SKM-1 (cell line): ENCODE measurements around the gene TAF11L13.
"Not testable (repeated sequence)": the region's sequence is repeated elsewhere in the genome, so short reads cannot be mapped to it uniquely, and the experiment has no call there.

Source experiments
- DNase-seq: peaks from one replicate; lab custom pipeline; 2025; ENCODE audit not compliant: unreplicated experiment; lab: John Stamatoyannopoulos, UW

TAF11L13 gene

DNA sequence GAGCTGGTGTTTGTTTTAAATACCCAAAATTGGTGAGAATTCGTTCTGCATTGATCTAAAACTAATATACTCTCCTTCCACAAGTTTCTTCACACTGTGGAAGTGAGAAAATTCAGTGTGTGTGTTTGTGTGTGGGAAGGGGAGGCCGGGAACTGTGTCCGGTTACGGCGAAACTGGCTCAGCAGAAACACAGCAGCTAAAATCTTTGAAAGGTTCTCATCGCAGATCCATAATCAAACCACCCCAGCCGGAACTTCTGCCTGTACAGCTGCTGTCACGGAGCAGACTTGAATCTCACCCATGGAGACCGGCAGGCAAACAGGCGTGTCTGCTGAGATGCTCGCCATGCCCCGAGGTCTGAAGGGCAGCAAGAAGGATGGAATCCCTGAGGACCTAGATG, at the start of gene TAF11L13:
Gene TAF11L13 (plus strand): TSS at position 301 of the 400 bp plus-strand sequence.
- not testable (repeated sequence) for DNase-seq

GRCh38 chr5:17585658-17586057, 46.2 kb upstream of the TAF11L13 start, which contains the start of gene TAF11L7:
Gene TAF11L7, minus strand, starts transcription at chr5:17585758.
- not testable (repeated sequence) for DNase-seq

DNA sequence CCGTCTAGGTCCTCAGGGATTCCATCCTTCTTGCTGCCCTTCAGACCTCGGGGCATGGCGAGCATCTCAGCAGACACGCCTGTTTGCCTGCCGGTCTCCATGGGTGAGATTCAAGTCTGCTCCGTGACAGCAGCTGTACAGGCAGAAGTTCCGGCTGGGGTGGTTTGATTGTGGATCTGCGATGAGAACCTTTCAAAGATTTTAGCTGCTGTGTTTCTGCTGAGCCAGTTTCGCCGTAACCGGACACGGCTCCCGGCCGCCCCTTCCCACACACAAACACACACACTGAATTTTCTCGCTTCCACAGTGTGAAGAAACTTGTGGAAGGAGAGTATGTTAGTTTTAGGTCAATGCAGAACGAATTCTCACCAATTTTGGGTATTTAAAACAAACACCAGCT, 41.0 kb upstream of the TAF11L13 start, which contains the start of gene TAF11L8:
Gene TAF11L8 (minus strand): TSS at position 101 of the 400 bp plus-strand sequence.
- DNase-seq: not testable (repeated sequence)

DNA sequence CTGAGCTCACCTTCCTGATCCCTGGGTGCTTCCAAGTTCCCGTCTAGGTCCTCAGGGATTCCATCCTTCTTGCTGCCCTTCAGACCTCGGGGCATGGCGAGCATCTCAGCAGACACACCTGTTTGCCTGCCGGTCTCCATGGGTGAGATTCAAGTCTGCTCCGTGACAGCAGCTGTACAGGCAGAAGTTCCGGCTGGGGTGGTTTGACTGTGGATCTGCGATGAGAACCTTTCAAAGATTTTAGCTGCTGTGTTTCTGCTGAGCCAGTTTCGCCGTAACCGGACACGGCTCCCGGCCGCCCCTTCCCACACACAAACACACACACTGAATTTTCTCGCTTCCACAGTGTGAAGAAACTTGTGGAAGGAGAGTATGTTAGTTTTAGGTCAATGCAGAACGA, 37.6 kb upstream of the TAF11L13 start, which contains the start of gene TAF11L9:
Gene TAF11L9 (minus strand): TSS at position 140 of the 400 bp plus-strand sequence.
- DNase-seq: not testable (repeated sequence)

DNA sequence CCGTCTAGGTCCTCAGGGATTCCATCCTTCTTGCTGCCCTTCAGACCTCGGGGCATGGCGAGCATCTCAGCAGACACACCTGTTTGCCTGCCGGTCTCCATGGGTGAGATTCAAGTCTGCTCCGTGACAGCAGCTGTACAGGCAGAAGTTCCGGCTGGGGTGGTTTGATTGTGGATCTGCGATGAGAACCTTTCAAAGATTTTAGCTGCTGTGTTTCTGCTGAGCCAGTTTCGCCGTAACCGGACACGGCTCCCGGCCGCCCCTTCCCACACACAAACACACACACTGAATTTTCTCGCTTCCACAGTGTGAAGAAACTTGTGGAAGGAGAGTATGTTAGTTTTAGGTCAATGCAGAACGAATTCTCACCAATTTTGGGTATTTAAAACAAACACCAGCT, 34.2 kb upstream of the TAF11L13 start, which contains the start of gene TAF11L10:
Gene TAF11L10 (minus strand): TSS at position 101 of the 400 bp plus-strand sequence.
- DNase-seq: not testable (repeated sequence)

GRCh38 chr5:17603880-17604279, 28.0 kb upstream of the TAF11L13 start, which contains the start of gene TAF11L11:
Gene TAF11L11, plus strand, starts transcription at chr5:17604183.
- not testable (repeated sequence) for DNase-seq

- DNase-seq: no peak
These were observed 26.9 kb upstream of the TAF11L13 start for GRCh38 chr5:17604951-17605350.

- DNase-seq: not testable (repeated sequence)
These were observed 24.4 kb upstream of the TAF11L13 start for GRCh38 chr5:17607461-17607860.

DNA sequence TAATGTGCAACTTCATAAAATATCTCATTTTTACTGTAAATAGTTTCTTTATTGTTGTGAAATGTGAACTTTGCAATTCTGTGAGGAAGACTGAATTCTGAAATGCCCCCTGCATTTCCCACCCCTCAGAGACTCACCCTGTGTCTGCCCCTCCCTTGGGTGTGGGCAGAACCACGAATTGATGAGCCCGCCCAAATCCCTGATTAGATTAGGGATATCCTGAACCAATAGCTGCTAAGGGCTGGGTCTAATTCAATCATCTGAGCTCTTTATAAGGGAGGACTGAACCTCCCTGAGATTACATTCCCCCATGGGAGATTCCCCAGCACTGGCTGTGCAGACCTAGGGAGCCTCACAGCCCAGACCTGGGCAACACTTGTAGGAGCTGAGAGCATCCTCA, 21.8 kb upstream of the TAF11L13 start, which contains the start of gene TAF11L12:
Gene TAF11L12 (plus strand): TSS at position 301 of the 400 bp plus-strand sequence.
- not testable (repeated sequence) for DNase-seq

DNA sequence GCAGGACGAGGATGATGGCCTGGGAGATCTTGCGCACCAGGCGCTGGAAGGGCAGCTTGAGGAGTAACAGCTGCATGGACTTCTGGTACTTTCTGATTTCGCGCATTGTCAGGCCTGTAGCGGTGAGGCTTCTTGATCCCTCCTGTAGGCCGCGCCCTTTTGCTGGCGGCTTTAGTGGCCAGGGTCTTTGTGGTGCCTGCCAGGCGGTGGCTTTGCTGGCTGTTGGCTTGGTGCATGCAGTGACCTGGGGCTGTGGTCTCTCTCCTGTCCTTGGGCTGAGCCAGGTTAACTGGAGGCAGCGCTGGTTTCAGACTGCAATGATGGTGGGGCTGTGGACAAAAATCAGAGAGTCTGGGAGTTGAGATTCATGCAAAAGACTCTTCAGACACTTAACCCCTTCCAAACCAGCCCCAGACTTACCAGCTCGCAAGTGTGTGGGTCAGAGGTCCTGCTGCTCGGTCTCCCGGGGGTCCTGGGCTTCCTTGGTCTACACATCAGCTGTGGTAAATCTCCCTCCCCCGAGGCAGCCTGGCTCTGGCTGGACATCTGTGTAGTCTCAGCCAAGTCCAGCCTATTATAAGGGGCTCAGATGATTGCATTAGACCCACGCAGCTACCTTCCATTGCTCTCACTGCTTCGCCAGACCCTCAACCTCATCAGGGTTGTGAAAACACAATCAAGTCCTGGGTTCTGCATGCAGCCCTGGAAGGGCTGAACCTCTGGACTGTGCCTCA, 16.8 kb upstream of the TAF11L13 start:
- DNase-seq: no peak

DNA sequence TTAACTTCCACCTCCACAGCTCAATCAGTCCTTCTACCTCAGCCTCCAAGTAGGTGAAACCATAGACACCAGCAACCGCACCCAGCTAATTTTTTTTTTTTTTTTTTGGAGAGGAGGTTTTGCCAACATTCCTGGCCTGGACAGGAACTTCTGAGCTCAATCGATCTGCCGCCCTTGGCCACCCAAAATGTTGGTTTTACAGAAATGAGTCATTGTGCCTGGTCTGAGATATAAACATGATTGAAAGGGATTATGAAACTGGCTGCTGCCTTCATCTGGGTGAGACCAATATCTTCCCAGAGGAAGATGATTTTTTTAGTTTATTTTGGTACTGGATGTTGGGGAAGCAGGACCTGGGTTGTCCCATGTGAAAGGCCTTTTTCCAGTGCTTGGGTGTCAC, 12.5 kb upstream of the TAF11L13 start:
- no peak for DNase-seq

GRCh38 chr5:17620627-17621026, 11.3 kb upstream of the TAF11L13 start:
- no peak for DNase-seq

GRCh38 chr5:17625686-17626085, 6.2 kb upstream of the TAF11L13 start:
- DNase-seq: no peak

DNA sequence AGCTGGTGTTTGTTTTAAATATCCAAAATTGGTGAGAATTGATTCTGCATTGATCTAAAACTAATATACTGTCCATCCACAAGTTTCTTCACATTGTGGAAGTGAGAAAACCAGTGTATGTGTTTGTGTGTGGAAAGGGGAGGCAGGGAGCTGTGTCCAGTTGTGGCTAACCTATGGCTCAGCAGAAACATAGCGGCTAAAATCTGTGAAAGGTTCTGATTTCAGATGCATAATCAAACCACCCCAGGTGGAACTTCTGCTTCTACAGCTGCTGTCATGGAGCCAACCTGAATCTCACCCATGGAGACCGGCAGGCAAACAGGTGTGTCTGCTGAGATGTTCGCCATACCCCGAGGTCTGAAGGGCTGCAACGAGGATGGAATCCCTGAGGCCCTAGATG, 2.3 kb downstream of the TAF11L13 start, which contains the start of gene TAF11L14:
Gene TAF11L14 (plus strand): TSS at position 301 of the 400 bp plus-strand sequence.
- DNase-seq: no peak

DNA sequence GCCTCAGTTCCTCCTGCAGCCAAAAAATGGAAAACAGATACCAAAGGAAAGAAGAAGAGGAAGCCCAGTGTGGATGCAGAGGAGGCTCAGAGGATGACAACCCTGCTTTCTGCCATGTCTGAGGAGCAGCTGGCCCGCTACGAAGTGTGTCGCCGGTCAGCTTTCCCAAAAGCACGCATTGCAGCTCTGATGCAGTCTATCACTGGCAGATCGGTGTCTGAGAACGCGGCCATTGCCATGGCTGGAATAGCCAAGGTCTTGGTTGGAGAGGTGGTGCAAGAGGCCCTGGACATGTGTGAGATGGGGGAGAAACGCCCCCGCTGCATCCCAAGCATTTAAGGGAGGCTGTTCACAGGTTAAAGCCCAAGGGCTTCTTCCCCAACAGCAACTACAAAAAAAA, 17.3 kb downstream of the TAF11L13 start:
- not testable (repeated sequence) for DNase-seq

- DNase-seq: not testable (repeated sequence)
These were observed 23.4 kb downstream of the TAF11L13 start for GRCh38 chr5:17655201-17655759.

DNA sequence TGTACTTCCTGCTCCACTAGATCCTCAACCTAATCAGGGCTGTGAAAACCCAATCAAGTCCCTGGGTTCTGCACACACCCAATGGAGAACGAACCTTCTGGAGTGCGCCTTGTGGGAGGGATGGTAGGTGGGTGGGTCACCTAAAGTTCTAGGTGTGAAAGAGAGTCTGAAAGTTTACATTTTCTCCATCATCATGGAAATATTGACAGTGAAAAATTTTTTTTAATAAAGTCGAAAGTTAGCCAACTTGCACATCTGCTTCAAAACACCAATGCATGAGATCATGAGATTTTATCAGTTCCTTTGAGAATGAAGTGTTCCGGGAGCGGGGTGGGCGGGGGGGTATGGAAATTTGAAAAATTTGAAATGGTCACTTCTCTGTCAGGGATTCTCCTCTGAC, 24.0 kb downstream of the TAF11L13 start:
- no peak for DNase-seq

DNA sequence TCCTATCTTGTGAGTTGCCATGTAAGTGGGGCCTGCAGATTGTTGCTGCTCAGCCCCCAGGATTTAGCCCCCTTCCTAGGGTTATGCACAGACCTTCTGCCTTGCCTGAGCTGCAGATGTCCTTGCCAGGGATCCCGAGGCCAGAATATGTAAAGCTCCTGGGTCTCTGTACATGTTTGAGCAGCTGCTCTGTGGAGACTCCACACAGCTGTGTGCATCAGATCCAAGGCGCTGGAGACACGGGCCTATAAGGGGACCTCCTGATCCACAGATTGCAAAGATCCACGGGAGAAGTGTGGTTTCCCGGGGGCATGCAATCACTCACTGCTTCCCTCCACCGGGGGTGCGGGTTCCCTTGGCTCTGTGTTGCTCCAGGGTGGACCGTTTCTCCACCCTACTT, 31.3 kb downstream of the TAF11L13 start:
- no peak for DNase-seq

GRCh38 chr5:17665836-17666235, 33.9 kb downstream of the TAF11L13 start:
- peak; percentile 5 for DNase-seq

DNA sequence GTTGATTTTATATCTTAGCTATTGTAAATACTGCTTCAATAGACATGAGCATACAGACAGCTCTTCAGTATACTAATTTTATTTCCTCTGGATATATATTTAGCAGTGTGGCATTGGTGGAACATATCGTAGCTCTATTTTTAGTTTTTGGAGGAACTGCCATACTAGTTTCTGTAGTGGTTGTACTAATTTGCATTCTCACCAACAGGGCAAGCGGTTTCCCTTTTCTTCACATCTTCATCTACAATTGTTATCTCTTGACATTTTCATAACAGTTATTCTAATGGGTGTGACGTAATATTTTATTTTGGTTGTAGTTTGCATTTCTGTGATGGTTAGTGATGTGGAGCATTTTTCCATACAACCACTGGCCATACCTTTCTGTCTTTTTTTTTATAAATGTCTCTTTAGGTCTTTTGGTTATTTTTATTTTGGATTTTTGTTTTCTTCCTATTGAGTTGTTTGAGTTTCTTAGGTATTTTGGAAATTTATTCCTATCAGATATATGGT, 34.9 kb downstream of the TAF11L13 start:
- DNase-seq: no peak

DNA sequence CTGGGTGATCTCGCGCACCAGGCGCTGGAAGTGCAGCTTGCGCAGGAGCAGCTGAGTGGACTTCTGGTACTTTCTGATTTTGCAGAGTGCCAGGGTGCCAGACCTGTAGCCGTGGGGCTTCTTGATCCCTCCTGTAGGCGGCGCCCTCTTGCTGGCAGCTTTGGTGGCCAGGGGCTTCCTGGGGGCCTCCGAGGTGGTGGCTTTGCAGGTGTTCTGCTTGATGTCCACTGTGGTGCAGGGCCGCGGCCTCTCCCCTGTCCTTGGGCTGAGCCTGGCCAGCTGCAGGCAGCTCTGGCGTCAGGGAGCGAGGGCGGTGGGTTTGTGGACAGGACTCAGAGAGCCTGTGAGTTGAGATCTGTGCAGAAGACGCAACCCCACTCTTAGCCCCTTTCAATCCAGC, 38.5 kb downstream of the TAF11L13 start:
- DNase-seq: no peak
